Ramos (cell line): ENCODE results near the gene RAMAC.

Experiments
- in situ Hi-C: fragments of 300-500 bp; cut with MboI; formaldehyde crosslinking; loops from one replicate; pipeline ENCODE4 v1.14.3; 2022; ENCODE audit warnings: low sequenced_read_pairs; ENCODE audit not compliant: unreplicated experiment

The RAMAC gene

DNA sequence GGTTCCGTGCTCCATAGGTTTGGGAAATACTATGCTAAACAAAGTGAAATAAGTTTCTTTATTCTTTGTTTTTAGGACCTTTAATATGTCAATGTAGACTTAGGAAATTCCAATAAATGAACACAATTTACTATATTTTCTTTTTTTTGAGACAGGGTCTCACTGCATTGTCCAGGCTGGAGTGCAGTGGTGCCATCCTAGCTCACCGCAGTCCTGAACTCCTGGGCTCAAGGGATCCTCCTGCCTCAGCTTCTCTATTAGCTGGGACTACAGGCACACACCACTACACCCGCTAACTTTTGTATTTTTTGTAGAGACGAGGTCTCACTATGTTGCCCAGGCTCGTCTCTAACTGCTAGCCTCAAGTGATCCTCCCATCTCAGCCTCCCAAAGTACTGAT is 21.1 kb upstream of the RAMAC start:
- in situ Hi-C loops: no loop called here

DNA sequence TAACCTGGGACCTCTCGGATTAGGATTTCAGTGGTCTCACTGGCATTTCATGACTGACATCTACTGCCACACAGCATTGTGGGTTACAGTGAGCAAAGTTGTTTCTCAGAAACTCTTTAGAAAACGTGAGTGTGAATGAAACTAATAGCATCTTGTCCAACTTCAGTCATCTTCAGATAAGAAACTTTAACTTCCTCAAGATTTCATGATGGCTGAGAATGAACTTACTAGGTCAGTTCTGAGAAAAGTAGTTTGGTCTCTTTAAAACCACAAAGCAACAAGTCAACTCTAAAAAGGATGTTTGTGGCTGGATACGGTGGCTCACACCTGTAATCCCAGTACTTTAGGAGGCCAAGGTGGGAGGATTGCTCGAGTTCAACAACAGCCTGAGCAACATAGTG is 19.3 kb upstream of the RAMAC start:
- in situ Hi-C loops: no loop called here

DNA sequence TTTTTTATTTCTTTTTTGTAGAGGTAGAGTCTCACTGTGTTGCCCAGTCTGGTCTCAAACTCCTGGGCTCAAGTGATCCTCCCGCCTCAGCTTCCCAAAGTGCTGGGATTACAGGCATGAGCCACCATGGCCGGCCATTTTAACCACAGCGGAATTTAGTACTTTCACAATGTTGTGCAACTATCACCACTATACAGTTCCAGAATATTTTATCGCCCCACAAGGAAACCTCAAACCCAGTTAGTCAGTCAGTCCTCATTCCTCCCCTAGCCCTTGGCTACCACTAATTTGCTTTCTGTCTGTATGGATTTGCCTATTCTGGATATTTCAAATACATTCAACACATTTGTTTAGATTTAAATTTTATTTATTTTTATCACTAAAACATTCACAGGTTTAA is 17.9 kb upstream of the RAMAC start:
- in situ Hi-C loops: no loop called here

DNA sequence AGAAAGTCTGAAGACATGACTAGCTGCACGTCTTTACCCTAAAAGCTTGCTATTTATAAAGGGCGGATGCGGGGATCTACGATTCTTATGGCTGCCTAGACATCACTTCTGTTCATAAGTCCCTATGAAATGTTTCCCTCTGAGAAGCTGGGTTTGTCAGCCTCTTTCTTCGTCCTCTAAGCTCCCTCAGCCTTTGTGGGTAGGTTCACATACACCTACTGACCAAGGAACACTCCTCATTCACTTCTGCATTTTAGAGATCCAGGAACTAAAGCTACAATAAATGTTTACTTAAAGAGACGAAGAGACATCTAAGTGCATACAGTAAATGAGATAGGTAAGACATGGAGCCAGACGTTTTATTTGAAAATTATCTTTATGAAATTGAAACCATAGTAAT is 16.7 kb upstream of the RAMAC start:
- in situ Hi-C loops: no loop called here

DNA sequence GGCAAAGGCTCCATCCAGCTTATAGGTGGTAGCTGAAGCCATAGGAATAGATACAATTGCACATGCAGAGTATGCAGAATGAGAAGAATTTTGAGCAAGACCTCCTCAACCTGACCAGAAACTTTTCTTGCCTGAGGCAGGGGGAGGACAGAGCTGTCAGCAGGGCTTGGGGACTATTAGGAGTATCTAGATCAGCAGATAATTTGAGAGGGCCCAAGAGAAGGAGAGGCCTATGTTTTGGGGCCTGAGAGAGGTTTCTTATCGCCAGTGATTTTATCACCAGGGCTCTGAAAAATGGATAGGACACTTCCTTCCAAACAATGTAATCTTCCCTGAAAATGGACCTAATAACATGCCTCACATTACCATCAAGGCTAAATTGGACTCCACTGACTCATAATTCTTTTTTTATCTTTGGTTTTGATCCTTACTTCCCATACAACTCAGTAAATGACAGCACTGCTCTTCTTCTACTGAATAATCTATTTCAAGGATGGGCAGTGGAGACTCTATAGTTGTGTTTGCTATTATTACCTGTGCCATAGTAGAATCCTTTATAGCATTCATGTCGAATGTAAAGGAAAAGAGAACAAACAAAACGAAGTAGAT is 15.8 kb upstream of the RAMAC start:
- in situ Hi-C loops: no loop called here

DNA sequence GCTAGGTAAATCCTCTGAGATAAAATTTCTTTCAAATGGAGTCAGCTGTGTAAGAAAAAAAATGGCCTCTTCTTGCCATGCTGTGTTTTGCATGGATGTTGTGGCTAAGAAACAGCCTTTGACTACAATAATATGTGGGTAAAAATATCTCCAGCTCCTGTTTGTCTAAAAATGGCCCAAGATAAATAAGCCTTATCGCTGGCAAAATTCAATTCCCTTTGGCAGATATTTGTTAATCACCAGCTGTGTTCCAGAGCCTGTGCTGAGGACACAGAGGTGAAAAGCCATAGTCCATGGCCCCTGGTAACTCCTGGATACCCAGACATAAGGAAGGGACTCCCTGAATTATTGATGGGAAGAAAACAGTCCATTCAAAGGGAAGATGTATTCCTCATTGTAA is 15.3 kb upstream of the RAMAC start:
- in situ Hi-C loops: no loop called here

DNA sequence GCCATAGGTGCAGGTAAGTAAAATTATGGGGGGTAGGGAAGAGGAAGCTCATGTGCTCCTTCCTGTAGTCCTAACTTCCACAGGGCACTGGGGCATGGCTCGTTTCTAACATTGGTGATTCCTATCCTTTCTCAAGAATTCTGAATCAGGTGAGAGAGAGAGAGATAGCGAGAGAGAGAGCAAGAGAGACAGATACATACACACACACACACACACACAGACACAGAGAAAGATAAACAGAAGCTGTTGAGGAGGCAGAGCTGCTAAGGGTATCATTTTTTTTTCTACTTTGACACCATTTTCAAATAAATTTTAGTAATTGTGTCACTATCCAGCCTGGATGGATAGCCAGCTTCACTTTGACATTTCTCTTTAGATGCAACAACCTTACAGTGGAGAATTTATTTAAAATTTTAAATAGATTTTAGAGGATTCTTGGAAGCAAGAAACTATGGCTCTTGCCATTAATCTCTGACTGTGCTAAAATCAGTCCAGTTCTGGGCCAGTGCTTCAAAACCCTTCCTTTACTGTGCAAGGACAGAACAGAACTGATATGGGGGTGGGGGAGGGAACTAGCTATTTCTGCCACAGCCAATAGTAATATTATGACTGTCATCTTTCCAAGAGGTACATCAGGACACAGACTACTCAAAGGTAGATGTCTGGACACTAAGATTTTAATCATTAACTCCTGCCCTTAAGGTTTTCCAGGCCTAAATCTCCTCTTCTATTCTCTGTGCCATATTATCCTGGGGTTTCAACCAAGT is 14.6 kb upstream of the RAMAC start:
- in situ Hi-C loops: no loop called here

DNA sequence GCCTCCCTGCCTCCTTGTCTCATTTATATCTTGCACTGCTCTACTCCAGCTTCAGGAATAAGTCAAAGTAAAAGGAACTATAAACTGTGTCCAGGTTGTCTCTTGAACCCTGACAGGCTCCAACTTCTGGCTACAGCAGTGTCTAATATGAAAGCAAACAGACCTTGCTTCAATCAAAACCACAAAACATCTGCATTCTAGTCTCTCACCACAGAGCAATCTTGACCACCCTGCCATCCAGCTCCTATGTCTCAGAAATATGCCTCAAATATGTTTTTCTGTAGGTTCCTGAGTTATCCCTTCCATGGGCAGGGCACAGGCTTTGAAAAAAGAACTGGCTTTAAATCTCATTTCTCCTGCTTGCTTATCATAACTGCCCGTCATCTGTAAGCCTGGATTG is 13.0 kb upstream of the RAMAC start:
- in situ Hi-C loops: no loop called here

DNA sequence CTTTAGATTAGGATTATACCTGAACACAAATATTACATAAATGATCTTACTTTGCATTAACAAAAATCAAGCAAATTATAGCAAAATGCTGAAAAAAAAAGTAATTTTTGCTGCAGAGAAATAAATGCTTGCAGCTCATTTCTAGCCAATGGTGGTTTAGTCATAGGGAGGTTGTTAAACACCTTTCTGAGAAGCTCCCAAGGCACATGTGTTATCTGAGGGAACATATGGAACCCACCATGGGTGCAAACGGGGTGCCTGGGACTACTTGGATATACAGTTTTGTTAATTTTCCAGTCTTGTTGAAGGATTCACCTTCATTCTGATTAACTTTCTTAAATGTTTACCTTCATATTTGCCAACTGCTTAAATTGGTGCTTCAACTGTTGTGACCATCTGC is 8.9 kb upstream of the RAMAC start:
- in situ Hi-C loops: no loop called here

DNA sequence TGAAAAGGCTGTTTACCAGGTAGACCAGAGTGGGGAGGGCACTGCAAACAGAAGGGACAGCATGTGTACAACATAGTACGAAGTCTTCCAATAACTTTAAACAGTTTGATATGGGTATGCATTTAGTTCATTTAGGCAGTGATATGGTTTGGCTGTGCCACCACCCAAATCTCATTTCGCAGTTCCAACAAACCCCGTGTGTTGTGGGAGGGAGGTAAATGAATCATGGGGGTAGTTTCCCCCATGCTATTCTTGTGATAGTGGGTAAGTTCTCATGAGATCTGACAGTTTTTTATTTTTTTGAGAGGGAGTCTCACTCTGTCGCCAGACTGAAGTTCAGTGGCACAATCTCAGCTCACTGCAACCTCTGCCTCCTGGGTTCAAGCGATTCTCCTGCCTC is 7.6 kb upstream of the RAMAC start:
- in situ Hi-C loops: no loop called here

DNA sequence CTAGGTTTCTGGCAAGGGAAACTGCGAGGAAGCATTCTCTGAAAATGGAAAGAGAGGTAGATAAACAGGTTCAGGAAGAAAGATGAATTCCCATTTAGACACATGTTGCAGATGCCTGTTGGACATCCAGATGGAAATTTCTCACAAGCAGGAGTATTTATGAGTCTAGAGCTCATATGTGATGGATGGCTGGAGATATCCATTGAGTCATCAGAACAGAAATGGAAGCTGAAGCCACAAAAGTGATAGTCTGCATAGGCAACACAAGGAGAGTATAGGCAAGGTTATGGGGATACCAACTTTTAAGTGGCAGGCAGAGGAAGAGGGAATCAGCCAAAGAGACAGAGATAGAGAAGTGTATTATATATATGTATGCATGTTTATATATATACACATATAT is 6.3 kb upstream of the RAMAC start:
- in situ Hi-C loops: no loop called here

DNA sequence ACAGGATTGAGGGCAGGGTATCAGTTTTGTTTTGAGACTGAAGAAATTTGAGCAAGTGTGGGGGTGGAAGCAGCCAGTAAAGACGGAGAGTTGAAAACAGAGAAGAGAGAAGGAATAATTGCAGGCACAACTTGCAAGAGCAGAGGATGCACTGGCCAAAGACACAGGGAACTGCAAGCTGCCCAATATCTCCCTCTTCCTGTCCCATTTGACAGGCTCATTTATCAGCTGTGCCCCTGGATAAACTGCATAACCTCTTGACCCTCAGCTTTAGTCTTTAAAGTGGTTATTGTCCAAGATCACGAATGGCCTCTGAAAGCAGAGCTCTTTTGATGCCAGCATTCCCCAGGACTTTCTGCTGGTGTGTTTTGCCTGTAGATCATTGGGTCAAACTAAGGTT is 5.0 kb upstream of the RAMAC start:
- in situ Hi-C loops: no loop called here

DNA sequence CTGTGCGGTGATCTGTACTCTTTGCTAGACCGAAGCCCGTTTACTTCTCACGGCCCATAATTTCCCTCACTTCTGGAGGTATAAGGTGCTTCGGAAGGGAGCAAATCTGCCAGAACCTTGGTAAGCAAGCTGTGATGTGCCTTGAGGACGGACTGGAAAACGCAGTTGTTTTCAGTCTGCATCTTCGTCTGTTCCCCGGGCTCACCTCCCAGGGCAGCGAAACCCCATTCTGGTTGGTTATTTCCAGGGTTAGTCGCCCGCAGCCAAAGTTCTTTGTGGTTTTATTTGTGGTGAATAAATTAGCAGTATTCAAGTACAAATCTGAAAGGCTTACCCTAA is 401 bp downstream of the RAMAC start:
- in situ Hi-C loops: no loop called here

DNA sequence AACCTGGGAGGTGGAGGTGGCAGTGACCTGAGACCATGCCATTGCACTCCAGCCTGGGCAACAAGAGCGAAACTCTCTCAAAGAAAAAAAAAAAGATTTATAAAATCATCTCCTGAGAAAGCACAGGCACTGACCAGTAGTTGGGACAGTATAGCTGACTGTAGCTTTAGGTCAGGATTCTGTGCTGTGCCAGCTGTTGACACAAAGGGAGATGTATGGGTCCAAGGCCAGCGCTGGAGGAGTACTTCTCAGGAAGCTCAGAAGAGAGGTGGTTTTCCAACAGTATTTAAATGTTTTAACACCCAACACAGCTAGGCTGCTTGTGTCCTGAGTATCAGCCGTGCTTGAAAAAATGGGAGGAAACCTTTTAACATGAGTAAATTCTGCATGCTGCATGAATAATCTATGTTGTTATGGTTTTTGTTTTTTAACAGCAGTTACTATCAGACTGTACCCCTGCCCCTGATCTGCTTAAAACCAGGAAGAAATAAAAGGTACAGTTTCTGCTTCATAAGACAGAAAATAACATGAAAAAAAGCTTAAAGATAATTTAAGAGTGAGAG is 6.5 kb downstream of the RAMAC start:
- in situ Hi-C loops: no loop called here

DNA sequence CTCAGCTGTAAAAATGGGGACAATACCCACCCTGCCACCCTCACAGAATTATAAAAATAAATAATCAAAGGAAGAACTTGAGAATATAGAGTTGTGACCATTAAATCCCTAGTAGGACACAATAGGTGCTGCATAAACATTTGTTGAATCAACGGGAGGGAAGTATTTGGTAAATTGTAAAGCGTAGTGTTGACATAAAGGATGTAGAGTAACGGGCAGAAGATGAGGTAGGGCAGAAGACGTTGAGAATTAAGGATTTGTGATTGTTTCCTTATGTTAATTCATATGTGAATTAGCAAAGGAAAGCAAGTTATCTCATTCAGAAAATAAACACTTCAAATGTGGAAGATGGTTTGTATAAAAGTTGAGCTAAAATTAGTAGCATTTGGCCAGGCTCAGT is 7.1 kb downstream of the RAMAC start:
- in situ Hi-C loops: no loop called here

DNA sequence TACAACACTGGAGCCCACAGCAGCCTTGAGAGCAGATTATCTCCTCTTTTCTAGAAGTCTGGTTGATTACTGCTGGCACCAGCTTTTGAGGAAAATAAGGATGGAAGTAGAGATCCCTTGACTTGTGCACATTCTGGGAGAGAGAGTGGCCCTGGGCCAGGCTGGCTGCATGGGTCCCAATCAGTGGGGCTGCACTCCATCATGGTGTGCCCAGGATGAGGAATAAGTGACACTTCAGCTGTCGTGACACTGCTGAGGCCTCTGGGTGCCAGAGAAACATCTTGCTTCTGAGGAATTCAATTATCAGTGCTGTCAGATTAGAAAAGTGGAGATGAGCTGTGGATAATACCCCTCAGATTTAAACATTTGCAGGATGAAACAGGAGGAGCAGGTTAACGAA is 9.1 kb downstream of the RAMAC start:
- in situ Hi-C loops: no loop called here

DNA sequence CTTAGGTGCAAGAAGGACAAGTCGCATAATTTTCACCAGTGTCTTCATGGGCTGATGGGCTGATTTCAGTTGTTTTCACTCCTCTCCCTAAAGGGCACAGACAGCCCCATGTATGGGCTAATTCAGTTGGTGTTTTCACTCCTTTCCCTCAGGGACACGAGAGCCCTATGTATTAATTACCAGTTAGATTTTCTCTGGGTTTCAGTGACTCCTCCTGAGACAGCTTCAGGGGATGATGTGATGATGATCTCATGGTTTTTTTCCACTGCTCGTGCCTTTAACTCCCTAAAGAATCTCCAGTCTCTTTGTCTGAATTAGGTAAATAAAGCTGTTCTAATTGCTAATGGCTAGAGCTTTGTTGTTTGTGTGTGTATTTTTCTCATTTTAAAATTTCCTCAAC is 9.9 kb downstream of the RAMAC start:
- in situ Hi-C loops: no loop called here

DNA sequence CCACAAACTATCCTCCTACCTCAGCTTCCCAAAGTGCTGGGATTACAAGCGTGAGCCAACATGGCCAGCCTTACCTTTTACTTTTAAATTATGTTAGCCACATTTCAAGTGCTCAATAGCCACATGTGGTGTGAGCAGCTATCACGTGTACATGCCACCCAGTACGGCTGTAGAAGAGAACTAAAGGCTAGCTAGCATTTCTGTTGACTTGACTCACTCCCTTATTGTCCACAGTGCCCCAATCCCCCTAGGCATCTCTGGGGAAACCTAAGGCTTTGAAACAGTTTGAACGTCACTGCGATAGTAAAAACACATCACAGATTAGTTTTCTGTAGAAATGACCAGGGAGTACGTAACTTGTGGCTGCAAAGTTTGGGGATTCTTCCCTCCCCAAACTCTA is 13.4 kb downstream of the RAMAC start:
- in situ Hi-C loops: no loop called here

DNA sequence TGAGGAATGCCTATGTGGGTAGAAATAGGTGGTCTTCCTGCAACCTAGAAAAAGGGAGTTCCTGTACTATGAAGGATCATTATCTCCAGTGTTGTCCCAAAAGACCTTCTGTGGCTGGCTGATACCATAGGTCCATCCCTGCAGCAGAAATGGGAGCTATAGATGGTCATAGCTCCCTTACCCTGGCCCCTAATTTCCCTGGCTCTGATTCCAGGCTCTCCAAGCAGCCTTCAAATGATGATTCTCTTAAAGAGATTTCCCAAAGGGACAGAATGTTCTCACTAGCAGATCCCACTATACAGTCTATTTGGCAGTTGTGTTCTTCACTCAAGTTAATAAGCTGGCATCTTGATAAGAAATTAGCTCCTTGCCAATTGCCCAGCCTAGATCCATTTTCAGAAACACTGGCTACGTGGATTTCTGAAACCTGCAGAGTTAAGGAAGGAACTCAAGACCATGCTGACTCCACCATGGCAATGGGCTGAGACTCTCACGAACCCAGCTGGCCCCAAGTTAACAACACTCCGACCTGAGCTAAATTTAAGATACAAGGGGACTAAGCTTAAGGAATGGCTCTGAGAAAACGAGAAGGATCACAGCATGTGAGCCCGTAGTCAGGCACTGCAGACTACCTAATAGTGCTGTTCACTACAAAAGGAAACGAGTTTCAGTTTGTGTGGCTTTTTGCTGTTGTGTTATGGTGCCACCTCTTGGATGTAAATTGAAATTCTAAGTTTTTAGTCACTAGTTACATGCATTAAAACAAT is 14.1 kb downstream of the RAMAC start:
- in situ Hi-C loops: loop anchor here (10.0 kb wide), 2 partner anchors 145 to 465 kb away; no protein-coding TSS in a partner anchor

DNA sequence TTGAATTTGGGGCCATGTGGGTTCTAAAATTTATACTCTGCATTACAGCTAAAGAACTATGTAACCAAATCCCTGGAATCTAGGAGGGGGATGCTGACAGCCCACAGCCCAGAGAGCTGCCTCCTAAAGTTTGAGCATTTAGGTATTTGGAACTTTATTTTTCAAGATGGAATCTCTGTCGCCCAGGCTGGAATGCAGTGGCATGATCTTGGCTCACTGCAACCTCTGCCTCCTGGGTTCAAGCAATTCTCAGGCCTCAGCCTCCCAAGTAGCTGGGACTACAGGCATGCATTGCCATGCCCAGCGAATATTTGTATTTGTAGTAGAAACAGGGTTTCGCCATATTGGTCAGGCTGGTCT is 14.6 kb downstream of the RAMAC start:
- in situ Hi-C loops: loop anchor here (10.0 kb wide), 2 partner anchors 146 to 466 kb away; no protein-coding TSS in a partner anchor

DNA sequence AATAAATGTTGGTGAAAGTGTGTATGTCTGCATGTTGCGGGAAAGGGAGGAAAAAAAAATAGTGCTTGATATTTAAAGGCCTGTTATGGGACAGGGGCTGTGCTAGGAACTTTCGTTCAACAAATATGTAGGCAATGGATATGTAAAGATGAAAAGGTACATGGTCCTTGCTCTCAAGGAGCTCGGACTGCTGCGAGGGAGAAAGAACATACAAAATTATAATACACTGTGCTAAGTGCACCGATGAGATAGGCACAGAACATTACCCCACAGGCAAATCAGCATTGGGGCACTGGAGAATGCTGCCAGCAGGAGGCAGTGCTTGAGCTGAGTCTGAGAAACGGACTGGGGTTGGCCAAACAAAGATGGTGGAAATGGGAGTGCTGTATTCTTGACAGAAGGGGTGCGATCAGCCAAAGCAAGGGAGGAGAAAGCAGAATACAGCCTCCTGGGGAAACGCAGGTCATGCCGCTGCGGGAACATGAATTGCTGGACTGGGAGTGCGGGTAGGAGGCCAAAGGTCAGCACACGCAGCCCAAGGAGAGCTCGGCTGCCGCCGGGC is 24.8 kb downstream of the RAMAC start:
- in situ Hi-C loops: no loop called here
